Body of pancreas (tissue), 4 donors: ENCODE results near the gene OR4N2. TPM values are rescaled to one million over a fixed set of nuclear protein-coding genes. Genes with fewer than 3 reads are reported as not detected.
"Not testable (repeated sequence)": the region's sequence is repeated elsewhere in the genome, so short reads cannot be mapped to it uniquely, and the experiment has no call there.

Experiments
- ATAC-seq: fragments of 150-250 bp; one replicate; pipeline ENCODE4 v1.9.1; 2016
- DNase-seq, 4 donors: peaks; one replicate each; pipeline ENCODE4 v3.0.0-alpha.2; 2019
- H3K27ac ChIP-seq, 4 donors: fragments of 200-600 bp; sonication (generic); 1 replicate in 3 of 4; 2 replicates in 1 of 4; pipeline versions ENCODE4 v1.5.1 to v1.6.1; 2016 to 2019; ENCODE audit warnings: mild to moderate bottlenecking in 1 of 4, mixed read lengths in 1 of 4, moderate library complexity in 1 of 4
- H3K27me3 ChIP-seq, 2 donors: fragments of 200-600 bp; sonication (generic); one replicate each; pipeline ENCODE4 v1.6.0; 2016; ENCODE audit warnings: mild to moderate bottlenecking in 1 of 2
- H3K36me3 ChIP-seq, 2 donors: fragments of 200-600 bp; sonication (generic); replicated peaks in 1 of 2; 2 replicates each; pipeline ENCODE4 v1.5.1; 2016; ENCODE audit warnings: low read depth in 2 of 2; ENCODE audit not compliant: insufficient read depth in 1 of 2
- H3K4me1 ChIP-seq: fragments of 200-600 bp; sonication (generic); one replicate; pipeline ENCODE4 v1.6.0; 2016
- H3K4me3 ChIP-seq, 2 donors: fragments of 200-600 bp; sonication (generic); 1 replicate in 1 of 2; 2 replicates in 1 of 2; pipeline ENCODE4 v1.5.1; 2016 to 2019
- H3K9me3 ChIP-seq, 3 donors: fragments of 200-600 bp; sonication (generic); 1 replicate in 2 of 3; 2 replicates in 1 of 3; pipeline ENCODE4 v1.5.1; 2016
- POLR2A ChIP-seq, 3 donors: fragments of 450-650 bp; IDR thresholded peaks; one replicate each; pipeline ENCODE4 v1.6.1; 2016; ENCODE audit warnings: antibody characterized with exemption in 3 of 3, mild to moderate bottlenecking in 2 of 3
- WGBS, 2 donors: methylation state at CpG; one replicate each; pipeline ENCODE4 v1.1.5; 2017; 5-methylcytosine and 5-hydroxymethylcytosine counted together
- intact Hi-C: fragments of 100-400 bp; cut with DNase I; formaldehyde crosslinking; loops from one replicate; pipeline ENCODE4 v1.15.1; 2023
- total RNA-seq, 2 donors: library from RNA; depleted of rRNA; stranded (reverse); fragments of >200 nt; gene quantifications; one replicate each; pipeline ENCODE4 v1.1.0, GENCODE V29; 2016
- TF ChIP-seq, protein P1 (sequence below), 7 experiments: fragments of 450-650 bp in 4 of 7; fragments of 200-600 bp in 3 of 7; sonication (generic) in 3 of 7; IDR thresholded peaks; one replicate each; pipeline ENCODE4 v1.5.1; 2016 to 2019; ENCODE audit warnings: antibody characterized with exemption in 7 of 7

The OR4N2 gene
- total RNA-seq, 2 donors from 2014 or later: not detected

DNA sequence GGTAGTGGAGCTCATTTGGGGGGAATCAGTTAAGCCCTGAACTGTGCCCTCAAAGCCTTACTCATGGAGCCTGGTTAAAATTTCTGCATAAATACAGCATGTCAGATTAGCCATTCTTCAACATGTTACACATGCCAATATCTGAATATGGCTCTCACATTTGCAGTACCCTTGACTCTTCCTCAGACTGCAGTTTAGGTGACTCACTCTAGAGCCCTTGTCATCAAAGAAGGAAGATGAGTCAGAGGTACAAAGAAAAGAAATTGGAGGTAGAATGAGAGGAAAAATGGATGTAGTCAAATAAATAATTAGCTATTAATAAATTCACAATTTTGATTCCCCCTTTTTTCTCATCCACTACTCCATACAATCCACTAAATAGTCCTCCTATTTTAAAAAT, 47.8 kb downstream of the OR4N2 start:
- no peak overlapping the region for H3K27ac ChIP-seq
- ATAC-seq (no peak), DNase-seq (no peak)
- TF ChIP-seq, protein P1, sequence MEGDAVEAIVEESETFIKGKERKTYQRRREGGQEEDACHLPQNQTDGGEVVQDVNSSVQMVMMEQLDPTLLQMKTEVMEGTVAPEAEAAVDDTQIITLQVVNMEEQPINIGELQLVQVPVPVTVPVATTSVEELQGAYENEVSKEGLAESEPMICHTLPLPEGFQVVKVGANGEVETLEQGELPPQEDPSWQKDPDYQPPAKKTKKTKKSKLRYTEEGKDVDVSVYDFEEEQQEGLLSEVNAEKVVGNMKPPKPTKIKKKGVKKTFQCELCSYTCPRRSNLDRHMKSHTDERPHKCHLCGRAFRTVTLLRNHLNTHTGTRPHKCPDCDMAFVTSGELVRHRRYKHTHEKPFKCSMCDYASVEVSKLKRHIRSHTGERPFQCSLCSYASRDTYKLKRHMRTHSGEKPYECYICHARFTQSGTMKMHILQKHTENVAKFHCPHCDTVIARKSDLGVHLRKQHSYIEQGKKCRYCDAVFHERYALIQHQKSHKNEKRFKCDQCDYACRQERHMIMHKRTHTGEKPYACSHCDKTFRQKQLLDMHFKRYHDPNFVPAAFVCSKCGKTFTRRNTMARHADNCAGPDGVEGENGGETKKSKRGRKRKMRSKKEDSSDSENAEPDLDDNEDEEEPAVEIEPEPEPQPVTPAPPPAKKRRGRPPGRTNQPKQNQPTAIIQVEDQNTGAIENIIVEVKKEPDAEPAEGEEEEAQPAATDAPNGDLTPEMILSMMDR (IDR thresholded peaks at IDR 0.05): no peak
- no peak for TF ChIP-seq POLR2A (IDR thresholded peaks at IDR 0.05)
- no peaks in the 10 kb centered on the region for H3K36me3 ChIP-seq
- H3K4me3 ChIP-seq: no peak overlapping the region
- H3K27me3 ChIP-seq: no peaks in the 10 kb centered on the region
- intact Hi-C loops: no loop called here
- H3K4me1 ChIP-seq: no peaks in the 10 kb centered on the region
- no peaks in the 10 kb centered on the region for H3K9me3 ChIP-seq

DNA sequence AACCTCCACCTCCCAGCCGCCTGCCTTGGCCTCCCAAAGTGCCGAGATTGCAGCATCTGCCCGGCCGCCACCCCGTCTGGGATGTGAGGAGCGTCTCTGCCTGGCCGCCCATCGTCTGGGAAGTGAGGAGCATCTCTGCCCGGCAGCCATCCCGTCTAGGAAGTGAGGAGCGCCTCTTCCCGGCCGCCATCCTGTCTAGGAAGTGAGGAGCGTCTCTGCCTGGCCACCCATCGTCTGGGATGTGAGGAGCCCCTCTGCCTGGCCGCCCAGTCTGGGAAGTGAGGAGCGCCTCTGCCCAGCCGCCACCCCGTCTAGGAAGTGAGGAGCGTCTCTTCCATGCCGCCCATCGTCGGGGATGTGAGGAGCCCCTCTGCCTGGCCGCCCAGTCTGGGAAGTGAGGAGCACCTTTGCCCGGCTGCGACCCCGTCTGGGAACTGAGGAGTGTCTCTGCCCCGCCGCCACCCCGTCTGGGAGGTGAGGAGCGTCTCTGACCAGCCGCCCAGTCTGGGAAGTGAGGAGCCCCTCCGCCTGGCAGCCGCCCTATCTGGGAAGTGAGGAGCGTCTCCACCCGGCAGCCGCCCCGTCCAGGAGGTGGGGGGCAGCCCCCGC, 62.6 kb downstream of the OR4N2 start:
- H3K36me3 ChIP-seq, DNase-seq, H3K27ac ChIP-seq, H3K9me3 ChIP-seq, intact Hi-C loops, H3K4me1 ChIP-seq, H3K4me3 ChIP-seq, ATAC-seq, H3K27me3 ChIP-seq: not testable (repeated sequence)
- 83 to 86% methylated on average over 20 to 39 of the region's 39 CpGs for WGBS, 2 donors

DNA sequence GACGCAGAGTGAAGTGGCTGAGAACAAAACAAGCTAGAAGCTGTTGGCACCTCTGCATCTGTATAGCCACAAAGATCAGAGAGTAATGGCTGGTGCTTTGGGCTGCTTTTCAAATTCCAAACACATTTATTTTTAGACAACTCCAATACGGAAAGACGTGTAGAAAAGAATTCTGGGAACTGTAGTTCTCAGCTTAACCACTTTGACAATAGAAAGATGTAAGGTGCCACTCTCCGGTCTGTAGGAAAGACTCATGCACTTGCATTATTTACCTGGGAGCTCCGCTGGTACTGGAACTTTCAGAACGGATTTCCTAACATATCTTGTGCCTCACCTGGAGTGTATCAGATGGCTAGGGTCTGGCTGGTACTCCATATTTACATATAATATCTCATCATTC, 69.6 kb downstream of the OR4N2 start:
- no peak for DNase-seq
- TF ChIP-seq, protein P1 (IDR thresholded peaks at IDR 0.05): no peak
- no peak for TF ChIP-seq POLR2A (IDR thresholded peaks at IDR 0.05)
- Histone ChIP-seq H3K27me3 (no peaks in the 10 kb centered on the region), H3K9me3 (no peaks in the 10 kb centered on the region), H3K4me1 (no peaks in the 10 kb centered on the region), H3K36me3 (no peaks in the 10 kb centered on the region), H3K27ac (no peak overlapping the region), H3K4me3 (no peak overlapping the region)
- 20 to 27% methylated on average over 6 of the region's 6 CpGs for WGBS, 2 donors
- intact Hi-C loops: no loop called here
- no peak for ATAC-seq

DNA sequence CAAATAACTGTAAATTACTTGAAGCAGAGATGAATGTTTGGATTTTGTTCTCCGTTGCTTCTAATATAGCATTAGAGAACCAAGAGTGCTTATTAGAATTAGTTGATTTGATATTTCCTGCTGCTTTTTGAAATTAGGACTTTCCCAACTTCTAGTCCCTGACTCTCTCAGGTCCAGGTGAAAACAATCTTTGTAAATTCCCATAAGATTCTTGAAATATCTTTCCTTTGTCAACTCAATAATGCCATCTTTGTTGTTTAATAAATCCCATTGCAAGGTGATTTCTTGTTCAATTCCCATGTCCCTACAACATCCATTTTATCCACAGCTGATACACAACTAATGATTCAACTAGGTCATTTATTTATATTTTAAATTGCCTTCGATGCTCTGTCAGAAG, 71.3 kb downstream of the OR4N2 start, which contains the start of gene OR4K2:
TSS of gene OR4K2 (plus strand) at position 301 of the 400 bp plus-strand sequence. CDS start 1,126 bp downstream, outside the sequence.
- Histone ChIP-seq H3K36me3 (no peaks in the 10 kb centered on the region), H3K4me3 (no peak within 1 kb of the TSS), H3K27ac (no peak within 1 kb of the TSS), H3K27me3 (no peaks in the 10 kb centered on the region), H3K4me1 (no peaks in the 10 kb centered on the region), H3K9me3 (no peaks in the 10 kb centered on the region)
- 38 to 50% methylated on average over 2 of the region's 2 CpGs for WGBS, 2 donors
- ATAC-seq (no peak), DNase-seq (no peak)
- TF ChIP-seq, protein P1 (IDR thresholded peaks at IDR 0.05): no peak
- no peak for TF ChIP-seq POLR2A (IDR thresholded peaks at IDR 0.05)
- intact Hi-C loops: no loop called here

DNA sequence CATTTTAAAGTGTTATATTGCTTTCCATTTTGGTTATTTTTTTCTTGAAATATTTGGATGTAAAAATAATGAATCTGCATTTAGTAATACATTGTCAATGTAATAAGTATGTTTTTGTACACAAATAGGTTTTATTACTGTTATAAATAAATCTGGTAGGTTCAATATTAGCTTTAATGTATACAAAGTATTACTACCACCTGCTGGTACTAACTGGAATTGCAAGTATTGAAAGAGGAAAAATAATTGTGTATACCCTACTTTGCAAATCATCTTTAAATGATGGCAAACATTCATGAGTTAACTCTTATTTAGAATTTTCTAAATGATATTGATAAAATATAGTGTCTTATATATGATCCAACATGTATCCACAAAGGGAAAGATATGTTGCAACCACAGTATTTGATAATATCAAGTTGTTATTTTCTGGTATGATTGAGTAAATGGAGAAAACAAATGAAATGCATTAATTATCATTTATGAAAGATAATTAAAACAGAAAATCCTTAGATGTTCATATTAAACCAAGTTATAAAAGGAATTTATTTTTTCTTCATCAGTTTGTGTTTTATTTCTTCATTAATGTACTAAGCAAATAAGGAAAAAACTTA, 74.6 kb downstream of the OR4N2 start:
- ATAC-seq (no peak), DNase-seq (no peak)
- intact Hi-C loops: no loop called here
- Histone ChIP-seq H3K36me3 (no peaks in the 10 kb centered on the region), H3K27me3 (no peaks in the 10 kb centered on the region), H3K9me3 (no peaks in the 10 kb centered on the region), H3K27ac (no peak overlapping the region), H3K4me3 (no peak overlapping the region), H3K4me1 (no peaks in the 10 kb centered on the region)
- TF ChIP-seq POLR2A (IDR thresholded peaks at IDR 0.05): no peak
- TF ChIP-seq, protein P1 (IDR thresholded peaks at IDR 0.05): peak; percentile 32 to 92 (median 48)

Other genes starting within 250 kb of the OR4N2 start
- gene OR11H2, start 89.9 kb upstream of the OR4N2 start, total RNA-seq: not detected
- not detected for gene OR4Q3, start 60.2 kb upstream of the OR4N2 start, total RNA-seq
- gene OR4M1, start 30.3 kb upstream of the OR4N2 start, total RNA-seq: not detected
- not detected for gene OR4K2, start 71.4 kb downstream of the OR4N2 start, total RNA-seq
- not detected for gene OR4K5, start 116.8 kb downstream of the OR4N2 start, total RNA-seq
- gene OR4K1, start 127.1 kb downstream of the OR4N2 start, total RNA-seq: not detected
- not detected for gene OR4K15, start 171.8 kb downstream of the OR4N2 start, total RNA-seq
- gene OR4Q2, start 198.4 kb downstream of the OR4N2 start, total RNA-seq: not detected
- not detected for gene OR4K14, start 215.5 kb downstream of the OR4N2 start, total RNA-seq
- gene OR4K13, start 232.3 kb downstream of the OR4N2 start, total RNA-seq: not detected